Measurements from ENCODE around the gene SH3D19.

SH3D19 gene

GRCh38 chr4:151184523-151185458, 140.6 kb downstream of the SH3D19 start:
- no peak for DNase-seq

GRCh38 chr4:151182455-151182996, 142.9 kb downstream of the SH3D19 start:
- no peak for DNase-seq

- no peak for DNase-seq
Observed at GRCh38 chr4:151176685-151177084, 148.7 kb downstream of the SH3D19 start.

- DNase-seq, result no peak
Observed at GRCh38 chr4:151175754-151176631, 149.4 kb downstream of the SH3D19 start.

GRCh38 chr4:151175233-151175632, 150.2 kb downstream of the SH3D19 start:
- no peak for DNase-seq

GRCh38 chr4:151174784-151175183, 150.6 kb downstream of the SH3D19 start:
- no peak for DNase-seq

GRCh38 chr4:151173871-151174270, 151.5 kb downstream of the SH3D19 start:
- DNase-seq, result no peak

GRCh38 chr4:151169900-151170299, 155.5 kb downstream of the SH3D19 start:
- DNase-seq, result no peak

GRCh38 chr4:151169223-151169622, 156.2 kb downstream of the SH3D19 start:
- no peak for DNase-seq

- DNase-seq, result no peak
Observed at GRCh38 chr4:151167561-151167960, 157.8 kb downstream of the SH3D19 start.

GRCh38 chr4:151166636-151167035, 158.8 kb downstream of the SH3D19 start:
- no peak for DNase-seq

- DNase-seq, result no peak
Observed at GRCh38 chr4:151165205-151166000, 160.0 kb downstream of the SH3D19 start.

- DNase-seq, result no peak
Observed at GRCh38 chr4:151163855-151164254, 161.6 kb downstream of the SH3D19 start.

GRCh38 chr4:151158979-151159378, 166.4 kb downstream of the SH3D19 start:
- DNase-seq, result no peak

- DNase-seq, result no peak
Observed at GRCh38 chr4:151157543-151157942, 167.9 kb downstream of the SH3D19 start.

GRCh38 chr4:151153585-151153984, 171.8 kb downstream of the SH3D19 start:
- no peak for DNase-seq

GRCh38 chr4:151152028-151152427, 173.4 kb downstream of the SH3D19 start:
- no peak for DNase-seq

GRCh38 chr4:151150821-151151580, 174.4 kb downstream of the SH3D19 start:
- DNase-seq, result no peak

GRCh38 chr4:151148261-151148660, 177.1 kb downstream of the SH3D19 start:
- no peak for DNase-seq

GRCh38 chr4:151147000-151147399, 178.4 kb downstream of the SH3D19 start:
- no peak for DNase-seq

GRCh38 chr4:151144329-151145072, 180.9 kb downstream of the SH3D19 start:
- no peak for DNase-seq

All from CD4-positive, alpha-beta T cell treated with Interleukin-17A for 4 hours (primary cell).